Central memory CD8-positive, alpha-beta T cell (primary cell): ENCODE results near the gene AKR1E2.

Source experiments
- ATAC-seq: fragments of 150-1000 bp; cut with Tn5 transposase; replicated peaks from 2 replicates; pipeline ENCODE4 v1.10.0; 2022; ENCODE audit warnings: mild to moderate bottlenecking, moderate FRiP score, moderate number of reproducible peaks; ENCODE audit not compliant: poor library complexity, severe bottlenecking; ENCODE audit errors: extremely low read depth
- DNase-seq, 2 donors: peaks; one replicate each; pipeline ENCODE4 v3.0.0; 2021; ENCODE audit warnings: low spot score in 2 of 2
- H3K27ac Mint-ChIP-seq: one replicate; pipeline ENCODE4 v1.8.0; 2022; ENCODE audit warnings: low read depth, mild to moderate bottlenecking, moderate library complexity, mixed read lengths
- H3K27me3 Mint-ChIP-seq: one replicate; pipeline ENCODE4 v1.8.0; 2022; ENCODE audit warnings: mixed read lengths
- H3K36me3 Mint-ChIP-seq: one replicate; pipeline ENCODE4 v1.8.0; 2022; ENCODE audit warnings: mild to moderate bottlenecking, moderate library complexity, mixed read lengths; ENCODE audit not compliant: insufficient read depth
- H3K4me1 Mint-ChIP-seq: one replicate; pipeline ENCODE4 v1.8.0; 2022; ENCODE audit warnings: mixed read lengths
- H3K4me3 Mint-ChIP-seq: one replicate; pipeline ENCODE4 v1.8.0; 2022; ENCODE audit warnings: mild to moderate bottlenecking, moderate library complexity, mixed read lengths
- H3K9me3 Mint-ChIP-seq: one replicate; pipeline ENCODE4 v1.8.0; 2022; ENCODE audit warnings: mixed read lengths

The AKR1E2 gene

DNA sequence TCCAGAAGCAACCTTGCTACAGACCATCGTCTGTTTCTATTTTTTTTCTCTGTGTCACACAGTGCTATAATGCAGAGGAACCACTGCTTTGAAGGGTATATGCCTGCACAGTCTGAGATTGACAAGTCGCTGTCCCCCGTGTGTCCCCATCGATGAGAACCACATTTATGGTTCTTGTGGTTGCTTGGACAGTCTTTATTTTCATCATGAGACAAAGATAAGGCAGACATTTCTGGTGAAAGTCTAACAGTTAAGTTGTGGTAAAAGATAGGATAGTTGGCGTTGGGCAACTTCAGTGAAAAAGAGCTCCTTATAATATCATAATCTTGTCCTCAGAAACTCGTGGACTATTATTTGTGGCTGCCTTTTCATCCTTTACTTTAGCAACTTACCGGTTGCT lies 6.3 kb upstream of the AKR1E2 start:
- no peak overlapping the region for H3K4me3 Mint-ChIP-seq
- ATAC-seq (no peak), DNase-seq (no peak)
- no peaks in the 10 kb centered on the region for H3K9me3 Mint-ChIP-seq
- no peak overlapping the region for H3K27ac Mint-ChIP-seq
- H3K27me3 Mint-ChIP-seq: peaks cover 59% of the 10 kb centered on the region
- no peaks in the 10 kb centered on the region for H3K4me1 Mint-ChIP-seq
- no peaks in the 10 kb centered on the region for H3K36me3 Mint-ChIP-seq

DNA sequence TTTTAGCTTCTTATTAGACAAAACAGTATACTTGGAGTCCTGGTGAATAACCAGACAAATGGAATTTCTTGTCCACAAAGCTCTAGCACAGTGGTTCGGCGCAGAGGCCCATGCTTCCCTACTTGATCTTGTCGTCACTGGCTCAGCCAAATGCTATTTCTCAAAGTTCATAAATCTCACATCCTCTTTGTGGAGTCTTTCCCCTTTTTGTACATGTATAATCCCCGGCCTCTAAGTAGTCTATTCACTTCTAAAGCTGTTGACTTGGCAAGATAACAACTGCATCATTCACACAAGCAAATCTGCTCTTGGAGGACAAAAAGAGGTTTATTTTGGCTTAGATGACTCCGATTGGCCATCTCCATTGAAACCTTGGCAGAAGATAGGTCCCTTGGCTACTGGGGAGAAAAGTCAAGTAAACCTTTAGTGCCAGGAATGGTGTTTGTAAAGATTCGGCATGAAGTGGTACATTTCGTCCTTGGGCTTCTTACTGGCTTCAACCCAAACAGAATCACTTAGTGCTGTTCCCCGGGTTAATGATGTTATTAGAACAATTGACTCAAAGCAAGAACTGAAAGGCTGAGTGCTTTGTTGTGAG lies 5.1 kb upstream of the AKR1E2 start:
- no peak for DNase-seq
- Mint-ChIP-seq H3K27ac (no peak overlapping the region), H3K36me3 (no peaks in the 10 kb centered on the region), H3K9me3 (no peaks in the 10 kb centered on the region), H3K4me1 (no peaks in the 10 kb centered on the region), H3K27me3 (peaks cover 71% of the 10 kb centered on the region), H3K4me3 (no peak overlapping the region)
- no peak for ATAC-seq

DNA sequence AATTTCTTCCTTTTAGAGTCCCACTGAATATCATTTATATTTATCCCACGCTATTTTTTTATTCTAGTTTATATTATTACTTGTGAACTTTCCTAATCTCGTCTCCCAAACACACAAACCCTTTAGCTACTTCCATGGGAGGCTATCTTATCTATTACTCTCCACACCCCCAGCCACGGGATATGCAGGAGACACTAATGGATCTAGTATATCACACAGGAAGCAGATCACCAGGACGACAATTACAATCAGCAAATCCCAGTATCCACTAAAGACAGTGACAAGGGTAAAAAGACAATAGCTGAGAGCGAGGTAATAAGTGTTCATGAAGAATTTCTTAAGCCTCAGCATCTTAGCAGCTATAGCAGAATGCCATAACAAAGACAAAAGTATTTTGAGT lies 3.8 kb upstream of the AKR1E2 start:
- Mint-ChIP-seq H3K27ac (no peak overlapping the region), H3K27me3 (peaks cover 81% of the 10 kb centered on the region), H3K36me3 (no peaks in the 10 kb centered on the region), H3K9me3 (no peaks in the 10 kb centered on the region), H3K4me1 (no peaks in the 10 kb centered on the region), H3K4me3 (no peak overlapping the region)
- ATAC-seq (no peak), DNase-seq (no peak)

DNA sequence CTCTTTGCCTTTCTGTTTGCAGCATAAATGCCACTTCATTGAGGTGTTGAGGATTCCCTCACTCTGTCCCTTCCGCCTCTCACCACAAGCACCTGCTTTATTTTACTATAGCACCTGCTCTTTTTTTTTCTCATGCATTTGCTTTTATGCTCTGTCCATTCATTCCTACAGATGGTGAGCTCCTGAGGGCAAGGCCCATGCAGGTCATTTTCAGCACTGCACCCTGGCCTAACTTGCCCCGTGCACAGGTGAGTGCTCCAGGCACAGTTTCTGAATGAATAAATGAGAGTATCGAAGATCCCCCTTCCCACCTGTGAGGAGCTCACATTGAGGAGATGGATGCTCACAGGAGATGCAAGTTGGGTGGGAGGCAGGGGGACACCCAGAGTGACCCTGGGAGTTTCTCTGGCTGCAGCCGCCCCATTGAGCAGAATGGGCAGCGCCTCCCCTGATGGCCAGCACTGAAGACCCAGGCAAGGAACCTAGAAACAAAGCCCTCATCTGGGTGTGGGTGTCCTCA lies 1.2 kb upstream of the AKR1E2 start:
- H3K36me3 Mint-ChIP-seq: no peaks in the 10 kb centered on the region
- DNase-seq (no peak), ATAC-seq (no peak)
- H3K27ac Mint-ChIP-seq: no peak overlapping the region
- H3K4me3 Mint-ChIP-seq: no peak overlapping the region
- no peaks in the 10 kb centered on the region for H3K9me3 Mint-ChIP-seq
- H3K27me3 Mint-ChIP-seq: peaks cover 89% of the 10 kb centered on the region
- no peaks in the 10 kb centered on the region for H3K4me1 Mint-ChIP-seq

DNA sequence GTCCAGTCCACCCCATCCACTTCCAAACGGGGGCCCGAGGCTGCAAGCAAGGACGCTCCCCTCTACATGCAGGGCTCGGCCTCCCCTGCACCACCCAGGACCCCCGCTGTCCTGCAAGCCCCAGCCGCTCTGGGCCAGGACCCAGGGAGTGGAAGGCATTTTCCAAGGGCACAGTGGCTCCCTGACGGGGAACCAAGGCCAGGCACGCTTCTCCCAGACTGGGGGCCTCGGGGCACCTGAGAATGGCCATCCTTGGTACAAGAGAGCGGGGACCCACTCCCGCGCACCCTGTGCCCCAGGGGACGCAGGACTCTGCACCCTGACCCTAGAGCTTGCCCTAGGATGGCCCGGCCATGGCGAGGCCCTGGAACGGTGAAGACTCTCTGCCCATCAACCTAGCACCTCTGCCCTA lies 545 bp upstream of the AKR1E2 start:
- Mint-ChIP-seq H3K27ac (no peak overlapping the region), H3K9me3 (no peaks in the 10 kb centered on the region), H3K27me3 (peaks cover 94% of the 10 kb centered on the region), H3K4me3 (peak overlapping the region; percentile 41), H3K36me3 (no peaks in the 10 kb centered on the region), H3K4me1 (no peaks in the 10 kb centered on the region)
- DNase-seq: no peak
- ATAC-seq: no peak

DNA sequence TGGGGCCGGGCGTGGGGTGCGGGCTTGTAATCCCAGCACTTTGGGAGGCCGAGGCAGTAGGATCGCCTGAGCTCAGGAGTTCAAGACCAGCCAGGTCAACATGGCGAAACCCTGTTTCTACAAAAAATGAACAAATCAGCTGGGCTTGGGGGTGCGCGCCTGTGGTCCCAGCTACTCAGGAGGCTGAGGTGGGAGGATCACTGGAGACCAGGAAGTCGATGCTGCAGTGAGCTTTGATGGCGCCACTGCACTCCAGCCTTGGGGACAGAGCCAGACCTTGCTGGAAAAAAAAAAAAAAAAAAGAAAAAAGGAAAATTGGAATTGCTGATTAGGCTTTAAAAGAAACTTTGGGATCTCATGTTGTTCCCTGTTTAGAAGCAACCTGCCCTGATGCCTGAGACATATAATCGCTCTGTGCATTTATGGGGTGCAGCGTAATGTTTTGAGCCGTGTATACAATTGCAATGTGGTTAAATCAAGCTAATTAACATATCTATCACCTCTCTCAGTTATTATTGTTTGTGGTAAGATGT lies 851 bp downstream of the AKR1E2 start:
- Mint-ChIP-seq H3K27me3 (peaks cover 94% of the 10 kb centered on the region), H3K36me3 (no peaks in the 10 kb centered on the region), H3K4me1 (no peaks in the 10 kb centered on the region), H3K4me3 (peak overlapping the region; percentile 41), H3K27ac (no peak overlapping the region), H3K9me3 (no peaks in the 10 kb centered on the region)
- no peak for ATAC-seq
- DNase-seq: no peak

DNA sequence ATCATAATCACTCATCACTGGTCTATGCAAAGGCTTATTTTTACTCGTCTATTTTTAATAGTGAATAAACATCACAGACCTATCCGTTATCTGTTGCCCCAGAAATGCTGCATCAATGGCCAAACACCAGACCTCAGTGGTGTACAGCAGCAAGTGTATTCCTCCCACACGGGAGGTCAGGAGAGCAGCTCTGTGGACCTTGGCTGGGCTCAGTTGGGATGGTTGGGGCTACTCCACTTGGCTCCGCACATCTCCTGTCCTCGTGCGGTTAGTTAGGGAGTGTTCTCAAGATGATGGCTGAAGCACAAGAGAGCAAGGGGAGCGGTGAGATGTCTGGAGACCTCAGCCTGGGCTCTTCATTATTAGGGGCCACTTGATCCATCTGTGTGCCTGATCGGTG lies 2.0 kb downstream of the AKR1E2 start:
- no peaks in the 10 kb centered on the region for H3K36me3 Mint-ChIP-seq
- ATAC-seq: no peak
- DNase-seq: no peak
- H3K4me1 Mint-ChIP-seq: no peaks in the 10 kb centered on the region
- H3K27ac Mint-ChIP-seq: no peak overlapping the region
- peaks cover 97% of the 10 kb centered on the region for H3K27me3 Mint-ChIP-seq
- no peaks in the 10 kb centered on the region for H3K9me3 Mint-ChIP-seq
- H3K4me3 Mint-ChIP-seq: no peak overlapping the region

DNA sequence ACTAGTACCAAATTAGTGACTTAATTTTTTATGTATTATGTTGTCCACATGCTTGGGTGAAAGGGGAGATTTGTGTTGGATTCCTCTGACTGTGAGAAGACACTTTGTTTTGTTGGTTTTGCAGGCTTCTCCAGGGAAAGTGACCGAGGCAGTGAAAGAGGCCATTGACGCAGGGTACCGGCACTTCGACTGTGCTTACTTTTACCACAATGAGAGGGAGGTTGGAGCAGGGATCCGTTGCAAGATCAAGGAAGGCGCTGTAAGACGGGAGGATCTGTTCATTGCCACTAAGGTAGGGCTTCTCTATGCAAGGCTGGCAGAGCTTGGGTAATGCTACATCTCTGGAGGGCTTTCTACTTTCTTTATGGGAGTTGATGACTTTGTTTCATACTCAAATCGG lies 4.5 kb downstream of the AKR1E2 start:
- no peak for ATAC-seq
- Mint-ChIP-seq H3K9me3 (no peaks in the 10 kb centered on the region), H3K4me1 (no peaks in the 10 kb centered on the region), H3K27me3 (peaks cover 83% of the 10 kb centered on the region), H3K27ac (no peak overlapping the region), H3K36me3 (no peaks in the 10 kb centered on the region), H3K4me3 (no peak overlapping the region)
- no peak for DNase-seq

DNA sequence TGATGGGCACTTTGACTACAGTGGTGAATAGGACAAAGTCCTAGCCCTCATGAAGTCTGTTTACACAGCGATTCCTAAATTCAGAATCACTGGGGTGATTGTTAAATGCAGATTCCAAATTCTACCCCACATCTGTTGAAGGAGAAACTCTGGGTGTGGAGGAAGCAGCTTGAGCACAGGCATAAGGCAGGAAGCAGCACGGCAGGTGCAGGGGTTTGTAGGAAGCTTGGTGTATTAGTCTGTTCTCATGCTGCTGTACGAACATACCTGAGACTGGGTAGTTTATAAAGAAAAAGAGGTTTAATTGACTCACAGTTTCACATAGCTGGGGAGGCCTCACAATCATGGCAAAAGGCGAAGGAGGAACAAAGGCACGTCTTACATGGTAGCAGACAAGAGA lies 5.1 kb downstream of the AKR1E2 start:
- ATAC-seq (no peak), DNase-seq (no peak)
- Mint-ChIP-seq H3K9me3 (no peaks in the 10 kb centered on the region), H3K4me3 (no peak overlapping the region), H3K4me1 (no peaks in the 10 kb centered on the region), H3K36me3 (no peaks in the 10 kb centered on the region), H3K27me3 (peaks cover 78% of the 10 kb centered on the region), H3K27ac (no peak overlapping the region)

DNA sequence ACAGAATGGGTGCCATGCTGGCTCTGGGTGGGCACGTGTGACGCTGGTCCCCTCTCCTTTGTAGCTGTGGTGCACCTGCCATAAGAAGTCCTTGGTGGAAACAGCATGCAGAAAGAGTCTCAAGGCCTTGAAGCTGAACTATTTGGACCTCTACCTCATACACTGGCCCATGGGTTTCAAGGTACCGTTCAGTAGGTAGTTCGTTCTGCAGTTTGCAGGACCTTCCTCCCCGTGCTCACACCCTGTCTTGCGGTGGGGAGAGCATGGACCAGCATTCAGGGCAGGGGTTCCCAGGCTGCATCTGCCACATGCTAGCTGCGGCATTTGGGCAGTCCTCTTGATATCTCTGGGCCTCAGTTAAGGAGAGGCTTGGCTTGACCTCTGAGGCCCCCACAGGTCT lies 7.3 kb downstream of the AKR1E2 start:
- Mint-ChIP-seq H3K27me3 (peaks cover 59% of the 10 kb centered on the region), H3K9me3 (no peaks in the 10 kb centered on the region), H3K36me3 (peaks cover 1% of the 10 kb centered on the region), H3K4me1 (no peaks in the 10 kb centered on the region), H3K4me3 (no peak overlapping the region), H3K27ac (no peak overlapping the region)
- ATAC-seq (no peak), DNase-seq (no peak)

DNA sequence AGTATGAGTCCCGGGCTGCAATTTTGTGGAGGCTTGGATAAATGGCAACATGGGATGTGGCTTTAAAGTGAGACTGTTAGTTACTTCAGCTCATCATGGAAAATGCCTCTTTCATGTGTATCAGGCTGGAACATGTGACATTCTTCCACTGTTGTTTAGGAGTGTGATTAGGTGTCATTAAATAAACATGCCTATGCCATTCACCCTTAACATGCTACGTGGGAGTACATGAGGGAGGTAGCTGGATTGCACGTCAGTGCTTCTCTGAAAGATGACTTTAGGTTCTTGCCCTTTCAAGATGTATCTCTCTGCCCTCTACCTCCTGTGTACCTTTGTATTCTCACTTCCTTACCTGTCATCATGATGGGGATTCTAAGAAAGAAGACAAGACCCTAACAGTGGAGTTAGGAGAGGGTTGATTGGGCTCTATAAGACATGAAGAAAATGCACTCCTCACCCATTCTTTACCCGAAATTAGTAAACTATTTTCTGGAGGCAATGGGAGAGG lies 8.9 kb downstream of the AKR1E2 start:
- Mint-ChIP-seq H3K36me3 (peaks cover 2% of the 10 kb centered on the region), H3K4me1 (no peaks in the 10 kb centered on the region), H3K27ac (no peak overlapping the region), H3K9me3 (no peaks in the 10 kb centered on the region), H3K4me3 (no peak overlapping the region), H3K27me3 (peaks cover 42% of the 10 kb centered on the region)
- DNase-seq (no peak), ATAC-seq (no peak)

DNA sequence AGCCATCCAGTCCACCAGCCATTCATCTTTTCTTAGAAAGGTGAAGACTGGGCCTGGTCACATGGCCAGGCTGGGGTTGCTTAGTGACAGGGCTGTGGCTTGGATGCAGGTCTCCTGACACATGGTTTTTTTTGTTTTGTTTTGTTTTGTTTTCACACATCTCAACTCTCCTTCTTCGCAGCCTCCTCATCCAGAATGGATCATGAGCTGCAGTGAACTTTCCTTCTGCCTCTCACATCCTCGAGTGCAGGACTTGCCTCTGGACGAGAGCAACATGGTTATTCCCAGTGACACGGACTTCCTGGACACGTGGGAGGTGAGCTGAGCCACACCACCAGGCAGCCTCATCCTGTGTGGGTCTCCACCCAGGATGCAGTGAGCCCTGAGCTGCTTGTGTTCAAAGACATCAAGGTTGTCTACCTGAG lies 9.5 kb downstream of the AKR1E2 start:
- Mint-ChIP-seq H3K27me3 (peaks cover 37% of the 10 kb centered on the region), H3K4me3 (no peak overlapping the region), H3K27ac (no peak overlapping the region), H3K9me3 (no peaks in the 10 kb centered on the region), H3K4me1 (no peaks in the 10 kb centered on the region), H3K36me3 (peaks cover 2% of the 10 kb centered on the region)
- no peak for DNase-seq
- peak; percentile 54 for ATAC-seq

DNA sequence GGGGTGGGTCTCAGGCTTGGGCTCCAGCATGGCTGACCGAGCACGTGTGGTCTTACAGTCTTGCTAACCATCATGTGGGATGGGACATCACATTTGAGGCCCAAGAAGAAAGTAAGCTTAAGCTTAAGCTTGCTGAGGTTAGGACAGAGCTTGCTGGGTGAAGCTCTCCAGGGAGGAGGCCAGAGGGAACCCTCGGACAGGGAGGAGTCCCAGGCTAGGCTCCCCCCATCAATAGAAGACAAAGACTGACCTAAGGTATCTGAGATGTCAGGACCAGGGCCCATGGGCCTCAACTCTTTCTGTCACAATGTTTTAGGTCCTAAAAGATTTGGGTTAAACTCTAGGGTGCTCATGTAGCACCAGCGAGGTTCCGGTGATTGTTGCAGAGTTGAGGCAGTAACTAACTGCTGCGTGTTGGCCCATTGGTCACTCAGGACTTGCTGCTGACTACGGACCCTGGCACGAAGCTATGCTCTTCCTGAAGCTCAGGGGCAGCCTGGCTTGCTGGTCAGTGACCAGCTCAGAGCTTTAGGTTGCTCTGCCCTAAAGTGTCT lies 10.5 kb downstream of the AKR1E2 start:
- Mint-ChIP-seq H3K4me1 (no peaks in the 10 kb centered on the region), H3K27me3 (peaks cover 27% of the 10 kb centered on the region), H3K27ac (no peak overlapping the region), H3K4me3 (no peak overlapping the region), H3K9me3 (no peaks in the 10 kb centered on the region), H3K36me3 (peaks cover 2% of the 10 kb centered on the region)
- no peak for DNase-seq
- ATAC-seq: no peak
